ENCODE results near the gene GRAMD1A. TPM values are rescaled to one million over a fixed set of nuclear protein-coding genes. Genes with fewer than 3 reads are reported as not detected.

The GRAMD1A gene
- total RNA-seq, 1 donor from 2014 or later = 26.2 TPM

DNA sequence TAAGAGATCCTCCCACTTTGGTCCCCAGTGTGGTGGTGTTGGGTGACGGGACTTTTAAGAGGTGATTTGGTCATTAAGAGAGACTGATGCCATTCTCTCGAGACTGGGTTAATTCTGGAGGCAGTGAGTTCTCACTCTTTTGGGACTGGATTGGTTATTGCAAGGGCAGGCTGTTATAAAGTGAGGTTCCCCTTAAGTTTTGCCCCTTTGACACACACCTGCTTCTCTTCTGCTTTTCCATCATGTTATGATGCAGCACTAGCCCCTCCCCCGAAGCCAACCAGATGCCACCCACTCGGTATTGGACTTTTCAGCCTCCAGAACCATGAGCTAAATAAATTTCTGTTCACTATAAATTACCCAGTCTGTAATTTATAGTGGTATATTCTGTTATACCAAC lies 16.3 kb upstream of the GRAMD1A start:
- no peak for DNase-seq

DNA sequence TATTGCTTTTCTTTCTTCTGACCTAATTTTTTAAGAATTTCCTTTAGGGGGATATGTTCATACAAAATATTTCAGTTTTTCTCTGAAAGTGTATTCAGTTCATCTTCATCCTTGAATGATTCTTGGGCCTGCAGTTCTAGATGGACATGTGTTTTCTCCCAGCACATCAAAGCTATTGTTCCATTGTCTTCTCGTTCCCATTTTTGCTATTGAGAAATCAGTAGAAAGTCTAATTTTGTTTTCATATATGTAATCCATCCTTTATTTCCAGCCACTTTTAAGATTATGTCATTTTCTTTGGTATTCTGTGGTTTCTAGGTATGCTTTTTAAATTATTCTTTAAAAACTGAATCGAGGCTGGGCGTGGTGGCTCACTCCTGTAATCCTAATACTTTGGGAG lies 15.8 kb upstream of the GRAMD1A start:
- no peak overlapping the region for H3K4me3 ChIP-seq
- DNase-seq = no peak
- TF ChIP-seq, protein P1, sequence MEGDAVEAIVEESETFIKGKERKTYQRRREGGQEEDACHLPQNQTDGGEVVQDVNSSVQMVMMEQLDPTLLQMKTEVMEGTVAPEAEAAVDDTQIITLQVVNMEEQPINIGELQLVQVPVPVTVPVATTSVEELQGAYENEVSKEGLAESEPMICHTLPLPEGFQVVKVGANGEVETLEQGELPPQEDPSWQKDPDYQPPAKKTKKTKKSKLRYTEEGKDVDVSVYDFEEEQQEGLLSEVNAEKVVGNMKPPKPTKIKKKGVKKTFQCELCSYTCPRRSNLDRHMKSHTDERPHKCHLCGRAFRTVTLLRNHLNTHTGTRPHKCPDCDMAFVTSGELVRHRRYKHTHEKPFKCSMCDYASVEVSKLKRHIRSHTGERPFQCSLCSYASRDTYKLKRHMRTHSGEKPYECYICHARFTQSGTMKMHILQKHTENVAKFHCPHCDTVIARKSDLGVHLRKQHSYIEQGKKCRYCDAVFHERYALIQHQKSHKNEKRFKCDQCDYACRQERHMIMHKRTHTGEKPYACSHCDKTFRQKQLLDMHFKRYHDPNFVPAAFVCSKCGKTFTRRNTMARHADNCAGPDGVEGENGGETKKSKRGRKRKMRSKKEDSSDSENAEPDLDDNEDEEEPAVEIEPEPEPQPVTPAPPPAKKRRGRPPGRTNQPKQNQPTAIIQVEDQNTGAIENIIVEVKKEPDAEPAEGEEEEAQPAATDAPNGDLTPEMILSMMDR (IDR thresholded peaks at IDR 0.05; ENCODE audit: borderline replicate concordance) = no peak
- no peak overlapping the region for H3K27ac ChIP-seq (replicated peaks)
- H3K27me3 ChIP-seq (ENCODE audit: low read depth) = no peaks in the 10 kb centered on the region
- H3K36me3 ChIP-seq = no peaks in the 10 kb centered on the region
- no peaks in the 10 kb centered on the region for H3K9me3 ChIP-seq (replicated peaks)
- intact Hi-C loops (cut with micrococcal nuclease) = no loop called here
- H3K4me1 ChIP-seq = peaks cover 14% of the 10 kb centered on the region

More for the DNA sequence above, 16.3 kb upstream of the GRAMD1A start:
- intact Hi-C loops (cut with micrococcal nuclease) = no loop called here
- no peak overlapping the region for H3K27ac ChIP-seq (replicated peaks)
- TF ChIP-seq, protein P1 (IDR thresholded peaks at IDR 0.05; ENCODE audit: borderline replicate concordance) = no peak
- no peaks in the 10 kb centered on the region for H3K36me3 ChIP-seq
- no peak overlapping the region for H3K4me3 ChIP-seq
- H3K27me3 ChIP-seq (ENCODE audit: low read depth) = no peaks in the 10 kb centered on the region
- H3K9me3 ChIP-seq (replicated peaks) = no peaks in the 10 kb centered on the region
- peaks cover 14% of the 10 kb centered on the region for H3K4me1 ChIP-seq

DNA sequence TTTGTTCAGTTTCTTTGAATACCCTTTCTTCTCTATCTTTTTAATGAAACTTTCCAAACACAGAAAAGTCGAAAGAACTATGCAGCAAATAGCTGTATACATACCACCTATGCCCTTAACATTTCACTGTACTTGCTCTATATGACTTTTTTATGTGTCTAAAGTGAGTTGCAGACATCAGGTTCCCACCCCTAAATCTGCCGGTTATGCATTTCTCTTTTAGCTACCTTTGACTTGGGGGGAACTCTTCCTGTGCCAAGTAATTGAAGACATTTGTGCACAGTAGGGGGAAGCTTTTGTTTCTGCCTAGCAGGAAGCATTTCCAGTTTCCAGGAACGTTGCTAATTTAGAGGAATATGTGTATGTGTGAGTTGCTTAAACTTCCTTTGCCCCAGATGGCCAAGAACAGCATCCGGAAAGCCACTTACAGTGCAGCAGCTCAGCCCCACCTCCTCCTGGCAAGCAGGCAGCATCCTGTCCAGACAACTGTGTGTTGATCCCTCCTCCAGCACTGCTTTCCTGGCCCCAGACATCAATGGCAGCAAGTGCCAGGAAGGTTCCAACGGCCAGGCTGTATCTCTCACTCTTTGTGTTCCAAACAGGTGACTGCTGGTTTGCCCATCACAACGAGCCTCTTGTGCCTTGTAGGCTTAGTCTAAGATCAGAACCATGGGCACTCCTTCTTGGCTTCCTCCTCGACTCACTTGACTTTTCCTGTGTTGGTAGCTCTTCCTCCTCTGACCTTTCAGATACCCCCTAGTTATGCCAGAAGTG lies 14.7 kb upstream of the GRAMD1A start:
- peaks cover 14% of the 10 kb centered on the region for H3K4me1 ChIP-seq
- no peak overlapping the region for H3K4me3 ChIP-seq
- peak; percentile 65 for DNase-seq
- H3K27ac ChIP-seq (replicated peaks) = peak overlapping the region; percentile 59
- H3K36me3 ChIP-seq = no peaks in the 10 kb centered on the region
- no peaks in the 10 kb centered on the region for H3K27me3 ChIP-seq (ENCODE audit: low read depth)
- intact Hi-C loops (cut with micrococcal nuclease) = no loop called here
- TF ChIP-seq, protein P1 (IDR thresholded peaks at IDR 0.05; ENCODE audit: borderline replicate concordance) = no peak
- H3K9me3 ChIP-seq (replicated peaks) = no peaks in the 10 kb centered on the region

DNA sequence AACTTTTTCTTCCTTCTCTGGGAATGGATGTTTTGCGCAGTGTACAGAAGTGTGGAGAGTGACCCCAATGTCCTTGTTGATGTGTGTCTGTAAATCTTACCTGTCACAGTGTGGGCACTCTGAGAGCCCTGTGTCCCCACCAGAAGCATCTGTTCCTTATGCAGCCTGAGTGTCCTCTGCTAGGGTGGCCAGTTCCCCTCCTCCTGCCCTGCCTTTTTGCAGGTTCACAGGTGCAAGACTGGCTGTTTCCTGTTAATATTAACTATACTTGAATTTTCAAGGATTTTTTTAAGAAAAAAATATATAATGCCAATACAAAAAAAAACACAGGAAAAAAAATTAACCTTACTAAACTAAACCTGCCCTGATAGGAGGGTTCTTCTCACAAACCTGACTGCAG lies 12.0 kb upstream of the GRAMD1A start:
- Histone ChIP-seq H3K4me3 (no peak overlapping the region), H3K9me3 (replicated peaks) (no peaks in the 10 kb centered on the region), H3K4me1 (peaks cover 14% of the 10 kb centered on the region), H3K27ac (replicated peaks) (no peak overlapping the region), H3K27me3 (ENCODE audit: low read depth) (no peaks in the 10 kb centered on the region), H3K36me3 (no peaks in the 10 kb centered on the region)
- TF ChIP-seq, protein P1 (IDR thresholded peaks at IDR 0.05; ENCODE audit: borderline replicate concordance) = no peak
- no peak for DNase-seq
- intact Hi-C loops (cut with micrococcal nuclease) = no loop called here

DNA sequence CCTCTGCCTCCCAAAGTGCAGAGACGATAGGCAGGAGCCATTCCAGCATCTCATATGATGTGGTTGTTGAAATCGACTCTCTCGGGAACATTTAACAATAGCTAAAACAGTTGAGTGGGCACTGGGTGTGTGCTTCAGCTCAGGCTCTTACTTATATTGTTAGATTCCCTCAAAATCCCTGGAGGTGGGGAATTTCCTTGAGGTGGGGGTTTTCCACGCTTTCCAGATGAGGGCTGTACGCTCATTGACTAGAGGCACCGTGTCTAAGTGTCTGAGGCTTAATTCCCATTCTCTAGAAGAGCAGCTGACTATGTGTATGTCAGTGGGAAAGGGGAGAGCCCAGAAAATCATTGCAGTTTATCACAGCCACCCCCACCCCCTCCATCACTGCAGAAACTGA lies 10.8 kb upstream of the GRAMD1A start:
- no peak for DNase-seq
- H3K9me3 ChIP-seq (replicated peaks) = no peaks in the 10 kb centered on the region
- H3K4me3 ChIP-seq = no peak overlapping the region
- H3K27ac ChIP-seq (replicated peaks) = no peak overlapping the region
- intact Hi-C loops (cut with micrococcal nuclease) = no loop called here
- no peaks in the 10 kb centered on the region for H3K27me3 ChIP-seq (ENCODE audit: low read depth)
- no peaks in the 10 kb centered on the region for H3K36me3 ChIP-seq
- TF ChIP-seq, protein P1 (IDR thresholded peaks at IDR 0.05; ENCODE audit: borderline replicate concordance) = no peak
- peaks cover 18% of the 10 kb centered on the region for H3K4me1 ChIP-seq

Data from left ventricle myocardium inferior (tissue), 1 donor.